Panc1 (cell line): Measurements from ENCODE around the gene ARHGEF37.

Experiments
- POLR2AphosphoS5 ChIP-seq: IDR thresholded peaks from 2 replicates; pipeline ENCODE4 v1.6.1; 2012; ENCODE audit warnings: mild to moderate bottlenecking, low read depth, low read length, moderate library complexity
- TF ChIP-seq, protein P1 (sequence below): fragments of 450-650 bp; IDR thresholded peaks from 2 replicates; pipeline ENCODE4 v1.5.1; 2017; ENCODE audit warnings: mild to moderate bottlenecking

DNA sequence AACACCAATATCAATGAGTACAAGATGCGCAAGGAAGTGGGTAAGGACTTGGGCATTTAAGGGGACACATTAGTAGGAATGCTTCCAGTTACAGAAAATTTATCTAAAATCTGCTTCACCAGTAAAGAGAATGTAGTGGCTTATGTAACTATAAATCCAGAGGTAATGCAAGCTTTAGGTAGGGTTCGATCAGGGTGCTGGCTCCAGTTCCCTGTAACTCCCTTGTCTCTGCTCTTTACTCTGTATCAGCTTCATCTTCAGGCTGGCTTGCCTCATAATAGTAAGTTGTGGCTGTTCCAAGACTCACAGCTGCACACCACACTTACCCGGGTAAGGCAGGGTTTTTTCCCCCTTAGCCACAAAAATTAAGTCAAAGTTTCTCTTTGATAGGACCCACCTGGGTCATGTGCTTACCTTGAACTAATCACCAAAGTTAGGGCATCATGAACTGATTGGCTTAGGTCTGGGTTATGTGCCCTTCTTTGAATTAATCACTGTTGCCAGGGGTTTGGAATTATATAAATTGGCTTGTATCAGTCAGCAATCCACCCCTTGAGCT lies 35.5 kb downstream of the ARHGEF37 start:
- TF ChIP-seq POLR2AphosphoS5, result no peak
- TF ChIP-seq, protein P1, sequence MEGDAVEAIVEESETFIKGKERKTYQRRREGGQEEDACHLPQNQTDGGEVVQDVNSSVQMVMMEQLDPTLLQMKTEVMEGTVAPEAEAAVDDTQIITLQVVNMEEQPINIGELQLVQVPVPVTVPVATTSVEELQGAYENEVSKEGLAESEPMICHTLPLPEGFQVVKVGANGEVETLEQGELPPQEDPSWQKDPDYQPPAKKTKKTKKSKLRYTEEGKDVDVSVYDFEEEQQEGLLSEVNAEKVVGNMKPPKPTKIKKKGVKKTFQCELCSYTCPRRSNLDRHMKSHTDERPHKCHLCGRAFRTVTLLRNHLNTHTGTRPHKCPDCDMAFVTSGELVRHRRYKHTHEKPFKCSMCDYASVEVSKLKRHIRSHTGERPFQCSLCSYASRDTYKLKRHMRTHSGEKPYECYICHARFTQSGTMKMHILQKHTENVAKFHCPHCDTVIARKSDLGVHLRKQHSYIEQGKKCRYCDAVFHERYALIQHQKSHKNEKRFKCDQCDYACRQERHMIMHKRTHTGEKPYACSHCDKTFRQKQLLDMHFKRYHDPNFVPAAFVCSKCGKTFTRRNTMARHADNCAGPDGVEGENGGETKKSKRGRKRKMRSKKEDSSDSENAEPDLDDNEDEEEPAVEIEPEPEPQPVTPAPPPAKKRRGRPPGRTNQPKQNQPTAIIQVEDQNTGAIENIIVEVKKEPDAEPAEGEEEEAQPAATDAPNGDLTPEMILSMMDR, result no peak
